HCEC 1CT (cell line): ENCODE data around the gene RRAGA.
"Not testable (repeated sequence)": the region's sequence is repeated elsewhere in the genome, so short reads cannot be mapped to it uniquely, and the experiment has no call there.

Experiments
- DNase-seq: peaks from one replicate; pipeline ENCODE4 v3.0.0-alpha.2; 2017

The RRAGA gene

GRCh38 chr9:19048966-19049916, at the start of gene RRAGA:
Gene RRAGA, plus strand, starts transcription at chr9:19049427. Its CDS starts 233 bp downstream, at chr9:19049660.
- DNase-seq: peak; percentile 94

- DNase-seq: no peak
Observed at GRCh38 chr9:19000133-19000532, 49.1 kb upstream of the RRAGA start.

- no peak for DNase-seq
Observed at GRCh38 chr9:19009391-19009965, 39.7 kb upstream of the RRAGA start.

- DNase-seq: no peak
Observed at GRCh38 chr9:19018201-19018600, 31.0 kb upstream of the RRAGA start.

GRCh38 chr9:19020886-19021455, 28.3 kb upstream of the RRAGA start:
- DNase-seq: no peak

GRCh38 chr9:19021649-19022048, 27.6 kb upstream of the RRAGA start:
- DNase-seq: not testable (repeated sequence)

- no peak for DNase-seq
Observed at GRCh38 chr9:19022206-19022605, 27.0 kb upstream of the RRAGA start.

GRCh38 chr9:19023078-19023477, 26.1 kb upstream of the RRAGA start:
- DNase-seq: no peak

GRCh38 chr9:19026375-19026774, 22.9 kb upstream of the RRAGA start:
- DNase-seq: no peak

- DNase-seq: no peak
Observed at GRCh38 chr9:19027825-19028224, 21.4 kb upstream of the RRAGA start.

- peak; percentile 61 for DNase-seq
Observed at GRCh38 chr9:19028835-19029451, 20.3 kb upstream of the RRAGA start.

GRCh38 chr9:19030899-19031298, 18.3 kb upstream of the RRAGA start:
- DNase-seq: no peak

GRCh38 chr9:19032406-19032805, 16.8 kb upstream of the RRAGA start:
- DNase-seq: no peak

- DNase-seq: no peak
Observed at GRCh38 chr9:19033015-19033414, 16.2 kb upstream of the RRAGA start, which contains the start of gene SAXO1. Gene SAXO1, minus strand, starts transcription at chr9:19033209. Its CDS starts 301 bp downstream, at chr9:19032908.

- DNase-seq: no peak
Observed at GRCh38 chr9:19036611-19037010, 12.6 kb upstream of the RRAGA start.

GRCh38 chr9:19049917-19050636, 850 bp downstream of the RRAGA start:
- peak; percentile 3 for DNase-seq

GRCh38 chr9:19050637-19051591, 1.7 kb downstream of the RRAGA start:
- no peak for DNase-seq

GRCh38 chr9:19057033-19057432, 7.8 kb downstream of the RRAGA start:
- DNase-seq: no peak

GRCh38 chr9:19074229-19074628, 25.0 kb downstream of the RRAGA start:
- DNase-seq: no peak

GRCh38 chr9:19074836-19075235, 25.6 kb downstream of the RRAGA start:
- peak; percentile 54 for DNase-seq

- DNase-seq: peak; percentile 2
Observed at GRCh38 chr9:19085295-19085694, 36.1 kb downstream of the RRAGA start.
